Measurements from ENCODE around the gene NELL2. TPM values are rescaled to one million over a fixed set of nuclear protein-coding genes. Genes with fewer than 3 reads are reported as not detected.

The NELL2 gene
- total RNA-seq, 1 donor from 2014 or later: 6.6 TPM

GRCh38 chr12:44812062-44812461 is 64.1 kb downstream of the NELL2 start:
- H3K9me3 ChIP-seq: no peaks in the 10 kb centered on the region
- intact Hi-C loops (cut with DNase I): no loop called here
- no peaks in the 10 kb centered on the region for H3K27me3 ChIP-seq (ENCODE audit: low read depth)
- no peak for TF ChIP-seq CTCF (IDR thresholded peaks at IDR 0.05)
- H3K27ac ChIP-seq: no peak overlapping the region
- DNase-seq (no peak), ATAC-seq (no peak)
- no peaks in the 10 kb centered on the region for H3K36me3 ChIP-seq
- H3K4me1 ChIP-seq: no peaks in the 10 kb centered on the region
- no peak overlapping the region for H3K4me3 ChIP-seq

GRCh38 chr12:44804068-44804467 is 72.0 kb downstream of the NELL2 start:
- Histone ChIP-seq H3K9me3 (no peaks in the 10 kb centered on the region), H3K4me1 (no peaks in the 10 kb centered on the region), H3K27me3 (ENCODE audit: low read depth) (no peaks in the 10 kb centered on the region), H3K36me3 (no peaks in the 10 kb centered on the region), H3K4me3 (no peak overlapping the region), H3K27ac (no peak overlapping the region)
- TF ChIP-seq CTCF (IDR thresholded peaks at IDR 0.05): no peak
- no peak for ATAC-seq
- intact Hi-C loops (cut with DNase I): no loop called here
- DNase-seq: no peak

GRCh38 chr12:44795970-44796369 is 80.1 kb downstream of the NELL2 start:
- Histone ChIP-seq H3K27me3 (ENCODE audit: low read depth) (no peaks in the 10 kb centered on the region), H3K4me1 (no peaks in the 10 kb centered on the region), H3K36me3 (no peaks in the 10 kb centered on the region), H3K9me3 (no peaks in the 10 kb centered on the region), H3K27ac (no peak overlapping the region), H3K4me3 (no peak overlapping the region)
- no peak for TF ChIP-seq CTCF (IDR thresholded peaks at IDR 0.05)
- DNase-seq: no peak
- intact Hi-C loops (cut with DNase I): no loop called here
- no peak for ATAC-seq

GRCh38 chr12:44788731-44789130 is 87.4 kb downstream of the NELL2 start:
- intact Hi-C loops (cut with DNase I): no loop called here
- H3K4me3 ChIP-seq: no peak overlapping the region
- no peaks in the 10 kb centered on the region for H3K27me3 ChIP-seq (ENCODE audit: low read depth)
- no peak overlapping the region for H3K27ac ChIP-seq
- no peak for ATAC-seq
- TF ChIP-seq CTCF (IDR thresholded peaks at IDR 0.05): no peak
- H3K4me1 ChIP-seq: no peaks in the 10 kb centered on the region
- DNase-seq: no peak
- H3K9me3 ChIP-seq: no peaks in the 10 kb centered on the region
- H3K36me3 ChIP-seq: no peaks in the 10 kb centered on the region

- intact Hi-C loops (cut with DNase I): no loop called here
- Histone ChIP-seq H3K27me3 (ENCODE audit: low read depth) (no peaks in the 10 kb centered on the region), H3K36me3 (no peaks in the 10 kb centered on the region), H3K27ac (no peak overlapping the region), H3K9me3 (no peaks in the 10 kb centered on the region), H3K4me3 (no peak overlapping the region), H3K4me1 (no peaks in the 10 kb centered on the region)
- DNase-seq (no peak), ATAC-seq (no peak)
- no peak for TF ChIP-seq CTCF (IDR thresholded peaks at IDR 0.05)
Measured at GRCh38 chr12:44780221-44780790, 95.8 kb downstream of the NELL2 start.

GRCh38 chr12:44779766-44780165 is 96.3 kb downstream of the NELL2 start:
- no peak for TF ChIP-seq CTCF (IDR thresholded peaks at IDR 0.05)

More at GRCh38 chr12:44779766-44780165, 96.3 kb downstream of the NELL2 start:
- Histone ChIP-seq H3K4me3 (no peak overlapping the region), H3K4me1 (no peaks in the 10 kb centered on the region), H3K36me3 (no peaks in the 10 kb centered on the region), H3K27me3 (ENCODE audit: low read depth) (no peaks in the 10 kb centered on the region), H3K9me3 (no peaks in the 10 kb centered on the region), H3K27ac (no peak overlapping the region)
- intact Hi-C loops (cut with DNase I): no loop called here
- ATAC-seq (no peak), DNase-seq (no peak)
